ENCODE measurements around the gene ZFAND2B. TPM values are rescaled to one million over a fixed set of nuclear protein-coding genes. Genes with fewer than 3 reads are reported as not detected.

The ZFAND2B gene
- total and polyA plus RNA-seq, 7 donors = 19.0 to 46.2 (median 25.1) TPM

- H3K9me3 ChIP-seq = no peaks in the 10 kb centered on the region
- TF ChIP-seq, protein P1, sequence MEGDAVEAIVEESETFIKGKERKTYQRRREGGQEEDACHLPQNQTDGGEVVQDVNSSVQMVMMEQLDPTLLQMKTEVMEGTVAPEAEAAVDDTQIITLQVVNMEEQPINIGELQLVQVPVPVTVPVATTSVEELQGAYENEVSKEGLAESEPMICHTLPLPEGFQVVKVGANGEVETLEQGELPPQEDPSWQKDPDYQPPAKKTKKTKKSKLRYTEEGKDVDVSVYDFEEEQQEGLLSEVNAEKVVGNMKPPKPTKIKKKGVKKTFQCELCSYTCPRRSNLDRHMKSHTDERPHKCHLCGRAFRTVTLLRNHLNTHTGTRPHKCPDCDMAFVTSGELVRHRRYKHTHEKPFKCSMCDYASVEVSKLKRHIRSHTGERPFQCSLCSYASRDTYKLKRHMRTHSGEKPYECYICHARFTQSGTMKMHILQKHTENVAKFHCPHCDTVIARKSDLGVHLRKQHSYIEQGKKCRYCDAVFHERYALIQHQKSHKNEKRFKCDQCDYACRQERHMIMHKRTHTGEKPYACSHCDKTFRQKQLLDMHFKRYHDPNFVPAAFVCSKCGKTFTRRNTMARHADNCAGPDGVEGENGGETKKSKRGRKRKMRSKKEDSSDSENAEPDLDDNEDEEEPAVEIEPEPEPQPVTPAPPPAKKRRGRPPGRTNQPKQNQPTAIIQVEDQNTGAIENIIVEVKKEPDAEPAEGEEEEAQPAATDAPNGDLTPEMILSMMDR (IDR thresholded peaks at IDR 0.05) = no peak
- H3K27me3 ChIP-seq (ENCODE audit: insufficient read depth in 3 of 3, low read length in 2 of 3) = no peaks in the 10 kb centered on the region
- peak overlapping the region; percentile 100 for H3K4me3 ChIP-seq
- intact Hi-C loops (cut with DNase I) = loop anchor here (5.0 to 10.0 kb wide), 4 partner anchors 37 to 785 kb away; partner anchors contain the start of genes ABCB6 (in 1 of the 2), CHPF (in 1 of the 2), CTDSP1 (in 1 of the 2) and TMEM198 (in 1 of the 2)
- ATAC-seq = no peak
- H3K36me3 ChIP-seq (ENCODE audit: insufficient read depth in 1 of 2, low read depth in 1 of 2) = peaks cover 6 to 64% of the 10 kb centered on the region in 2 donors
- H3K4me1 ChIP-seq = peaks cover 22% of the 10 kb centered on the region
- no peak for DNase-seq
- no peak overlapping the region for H3K27ac ChIP-seq
- 95 to 97% (median 95%) methylated on average over 9 of the region's 9 CpGs for WGBS, 3 donors
Measured at GRCh38 chr2:219179601-219180465, 26.7 kb upstream of the ZFAND2B start.

DNA sequence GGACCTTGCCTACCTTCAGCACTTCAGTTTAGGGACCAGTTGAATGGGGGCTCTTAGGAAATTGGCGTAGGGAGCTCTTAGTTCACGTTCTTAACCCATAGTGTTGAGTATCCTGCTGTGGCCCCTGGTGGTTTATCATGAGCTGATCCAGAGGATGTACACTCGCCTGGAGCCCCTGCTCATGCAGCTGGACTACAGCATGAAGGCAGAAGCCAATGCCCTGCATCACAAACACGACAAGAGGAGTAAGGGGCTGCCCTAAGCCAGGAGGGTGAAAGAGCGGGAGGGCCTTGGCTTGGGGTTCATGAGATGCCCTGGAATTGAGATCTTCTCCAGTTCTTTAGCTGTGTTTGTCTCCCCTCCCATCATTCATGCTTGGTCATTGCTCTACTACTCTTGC is 25.6 kb upstream of the ZFAND2B start:
- H3K27ac ChIP-seq = no peak overlapping the region
- H3K4me3 ChIP-seq = no peak overlapping the region
- peaks cover 11% of the 10 kb centered on the region for H3K4me1 ChIP-seq
- H3K36me3 ChIP-seq (ENCODE audit: insufficient read depth in 1 of 2, low read depth in 1 of 2) = peaks cover 6 to 65% of the 10 kb centered on the region in 2 donors
- 88 to 92% (median 89%) methylated on average over 5 of the region's 5 CpGs for WGBS, 3 donors
- H3K9me3 ChIP-seq = no peaks in the 10 kb centered on the region
- intact Hi-C loops (cut with DNase I) = no loop called here
- DNase-seq (no peak), ATAC-seq (no peak)
- H3K27me3 ChIP-seq (ENCODE audit: insufficient read depth in 3 of 3, low read length in 2 of 3) = no peaks in the 10 kb centered on the region
- TF ChIP-seq, protein P1 (IDR thresholded peaks at IDR 0.05) = no peak

DNA sequence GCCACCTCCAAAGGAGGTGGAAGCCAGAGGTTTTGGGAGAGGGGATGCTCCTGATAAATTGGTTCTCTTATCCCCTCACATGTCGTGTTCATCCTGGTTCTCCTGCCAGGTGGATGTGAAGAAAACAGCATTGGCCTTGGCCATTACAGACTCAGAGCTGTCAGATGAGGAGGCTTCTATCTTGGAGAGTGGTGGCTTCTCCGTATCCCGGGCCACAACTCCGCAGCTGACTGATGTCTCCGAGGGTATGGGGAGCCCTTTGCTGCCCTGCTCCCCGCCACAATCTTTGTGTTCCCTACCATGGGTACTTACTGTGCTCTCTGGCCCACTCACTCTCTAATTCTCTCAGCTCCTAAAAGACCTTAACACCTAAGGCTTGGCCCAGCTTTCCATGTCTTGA is 25.1 kb upstream of the ZFAND2B start:
- no peak for DNase-seq
- Histone ChIP-seq H3K27me3 (ENCODE audit: insufficient read depth in 3 of 3, low read length in 2 of 3) (no peaks in the 10 kb centered on the region), H3K4me1 (peaks cover 11% of the 10 kb centered on the region), H3K4me3 (no peak overlapping the region), H3K36me3 (ENCODE audit: insufficient read depth in 1 of 2, low read depth in 1 of 2) (peaks cover 6 to 66% of the 10 kb centered on the region in 2 donors), H3K9me3 (no peaks in the 10 kb centered on the region), H3K27ac (no peak overlapping the region)
- TF ChIP-seq, protein P1 (IDR thresholded peaks at IDR 0.05) = no peak
- no peak for ATAC-seq
- 92 to 96% (median 95%) methylated on average over 6 of the region's 6 CpGs for WGBS, 3 donors
- intact Hi-C loops (cut with DNase I) = no loop called here

- Histone ChIP-seq H3K4me3 (no peak overlapping the region), H3K27me3 (ENCODE audit: insufficient read depth in 3 of 3, low read length in 2 of 3) (no peaks in the 10 kb centered on the region), H3K9me3 (no peaks in the 10 kb centered on the region), H3K36me3 (ENCODE audit: insufficient read depth in 1 of 2, low read depth in 1 of 2) (peaks cover 6 to 66% of the 10 kb centered on the region in 2 donors), H3K4me1 (peaks cover 11% of the 10 kb centered on the region), H3K27ac (no peak overlapping the region)
- WGBS, 3 donors = 54 to 67% (median 61%) methylated on average over 8 of the region's 8 CpGs
- TF ChIP-seq, protein P1 (IDR thresholded peaks at IDR 0.05) = no peak
- intact Hi-C loops (cut with DNase I) = no loop called here
- DNase-seq (no peak), ATAC-seq (no peak)
Measured at GRCh38 chr2:219182331-219183150, 24.0 kb upstream of the ZFAND2B start.
